Testis (tissue), 3 donors: ENCODE results near the gene USP19. TPM values are rescaled to one million over a fixed set of nuclear protein-coding genes. Genes with fewer than 3 reads are reported as not detected.

Experiments
- DNase-seq: peaks from one replicate; pipeline ENCODE4 v3.0.0-alpha.2; 2019
- H3K27ac ChIP-seq, 2 donors: fragments of 200-600 bp; sonication (generic); one replicate each; pipeline ENCODE4 v1.5.1; 2019
- H3K27me3 ChIP-seq: fragments of 200-600 bp; sonication (generic); one replicate; pipeline ENCODE4 v1.5.1; 2019
- H3K36me3 ChIP-seq: fragments of 200-600 bp; sonication (generic); one replicate; pipeline ENCODE4 v1.5.1; 2017; ENCODE audit warnings: low read depth; ENCODE audit errors: missing control alignments
- H3K4me1 ChIP-seq: fragments of 200-600 bp; sonication (generic); one replicate; pipeline ENCODE4 v1.5.1; 2019
- H3K4me3 ChIP-seq, 2 donors: fragments of 200-600 bp; sonication (generic); one replicate each; pipeline ENCODE4 v1.5.1; 2017 to 2019
- H3K9me3 ChIP-seq: fragments of 200-600 bp; sonication (generic); one replicate; pipeline ENCODE4 v1.5.1; 2017
- POLR2A ChIP-seq: fragments of 450-650 bp; IDR thresholded peaks from one replicate; pipeline ENCODE4 v1.6.1; 2017; ENCODE audit warnings: antibody characterized with exemption, mild to moderate bottlenecking, moderate library complexity
- WGBS, 2 donors: methylation state at CpG; one replicate each; pipeline ENCODE4 v1.1.5; 2018; 5-methylcytosine and 5-hydroxymethylcytosine counted together
- intact Hi-C: fragments of 100-400 bp; cut with DNase I; formaldehyde crosslinking; loops from one replicate; pipeline ENCODE4 v1.15.1; 2023; ENCODE audit warnings: low total_unique reads
- polyA plus RNA-seq: library from polyadenylated mRNA; stranded (reverse); fragments of 350-450 nt; fragmentation: Illumina TruSeq; extraction: RNeasy Lipid Tissue Mini Kit (QIAGEN cat#74804); gene quantifications from one replicate; pipeline ENCODE4 v1.2.3, GENCODE V29; 2014; ENCODE audit warnings: low read depth, low replicate concordance; ENCODE audit not compliant: insufficient read depth
- total RNA-seq, 2 donors: library from RNA; depleted of rRNA; stranded (reverse); fragments of >200 nt; gene quantifications; one replicate each; pipeline ENCODE4 v1.2.3, GENCODE V29; 2016
- TF ChIP-seq, protein P1 (sequence below), 3 experiments: fragments of 450-650 bp in 2 of 3; fragments of 200-600 bp in 1 of 3; sonication (generic) in 1 of 3; IDR thresholded peaks; one replicate each; pipeline ENCODE4 v1.5.1; 2016 to 2019; ENCODE audit warnings: antibody characterized with exemption in 3 of 3, mild to moderate bottlenecking in 2 of 3, moderate library complexity in 1 of 3

Gene USP19
- total and polyA plus RNA-seq, 3 donors from 2014 or later, result 77.2 to 102 (median 82.7) TPM

DNA sequence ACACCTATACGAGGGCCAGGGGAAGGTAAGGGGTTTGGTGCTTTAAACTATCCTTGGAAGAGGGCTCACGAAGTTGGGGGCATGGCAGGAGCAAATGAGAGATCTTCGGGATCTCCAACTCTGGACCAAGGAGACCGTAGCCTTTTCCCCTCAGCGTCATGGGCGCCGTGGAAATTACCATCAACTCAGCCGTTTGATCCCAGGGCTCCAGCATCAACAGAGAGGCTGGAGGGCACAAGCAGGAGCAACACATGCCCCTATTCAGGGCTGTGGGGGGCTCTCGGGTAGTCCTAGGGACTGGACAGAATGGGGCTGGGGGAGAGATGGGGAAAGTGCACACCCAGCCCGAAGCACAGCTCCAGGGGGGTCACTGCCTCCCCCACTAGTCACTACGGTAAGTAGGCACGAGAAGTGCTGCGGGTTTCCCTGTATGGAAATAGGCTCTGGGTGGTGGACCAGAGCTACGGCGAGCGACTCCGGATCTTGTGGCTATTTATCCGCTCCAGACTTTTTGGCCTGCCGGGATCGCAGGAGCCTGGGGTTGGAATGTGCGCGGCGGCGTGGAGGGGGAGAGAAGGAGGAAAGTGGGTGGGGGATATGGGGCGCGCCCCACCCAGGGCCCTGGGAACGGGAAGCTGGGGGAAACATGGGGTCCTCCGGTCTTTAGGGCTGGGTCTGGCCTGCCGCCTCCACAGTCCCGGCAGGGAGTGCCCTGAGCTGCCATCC is 12.8 kb upstream of the USP19 start:
- WGBS, 2 donors, result 3 to 4% methylated on average over 21 to 25 of the region's 30 CpGs
- Histone ChIP-seq H3K4me1 (peaks cover 30% of the 10 kb centered on the region), H3K27ac (peak overlapping the region; percentile 80), H3K9me3 (no peaks in the 10 kb centered on the region), H3K4me3 (peak overlapping the region; percentile 64 to 81), H3K27me3 (no peaks in the 10 kb centered on the region), H3K36me3 (no peaks in the 10 kb centered on the region)
- TF ChIP-seq, protein P1, sequence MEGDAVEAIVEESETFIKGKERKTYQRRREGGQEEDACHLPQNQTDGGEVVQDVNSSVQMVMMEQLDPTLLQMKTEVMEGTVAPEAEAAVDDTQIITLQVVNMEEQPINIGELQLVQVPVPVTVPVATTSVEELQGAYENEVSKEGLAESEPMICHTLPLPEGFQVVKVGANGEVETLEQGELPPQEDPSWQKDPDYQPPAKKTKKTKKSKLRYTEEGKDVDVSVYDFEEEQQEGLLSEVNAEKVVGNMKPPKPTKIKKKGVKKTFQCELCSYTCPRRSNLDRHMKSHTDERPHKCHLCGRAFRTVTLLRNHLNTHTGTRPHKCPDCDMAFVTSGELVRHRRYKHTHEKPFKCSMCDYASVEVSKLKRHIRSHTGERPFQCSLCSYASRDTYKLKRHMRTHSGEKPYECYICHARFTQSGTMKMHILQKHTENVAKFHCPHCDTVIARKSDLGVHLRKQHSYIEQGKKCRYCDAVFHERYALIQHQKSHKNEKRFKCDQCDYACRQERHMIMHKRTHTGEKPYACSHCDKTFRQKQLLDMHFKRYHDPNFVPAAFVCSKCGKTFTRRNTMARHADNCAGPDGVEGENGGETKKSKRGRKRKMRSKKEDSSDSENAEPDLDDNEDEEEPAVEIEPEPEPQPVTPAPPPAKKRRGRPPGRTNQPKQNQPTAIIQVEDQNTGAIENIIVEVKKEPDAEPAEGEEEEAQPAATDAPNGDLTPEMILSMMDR (IDR thresholded peaks at IDR 0.05), result no peak
- no peak for TF ChIP-seq POLR2A
- DNase-seq, result peak; percentile 93
- intact Hi-C loops, result no loop called here

DNA sequence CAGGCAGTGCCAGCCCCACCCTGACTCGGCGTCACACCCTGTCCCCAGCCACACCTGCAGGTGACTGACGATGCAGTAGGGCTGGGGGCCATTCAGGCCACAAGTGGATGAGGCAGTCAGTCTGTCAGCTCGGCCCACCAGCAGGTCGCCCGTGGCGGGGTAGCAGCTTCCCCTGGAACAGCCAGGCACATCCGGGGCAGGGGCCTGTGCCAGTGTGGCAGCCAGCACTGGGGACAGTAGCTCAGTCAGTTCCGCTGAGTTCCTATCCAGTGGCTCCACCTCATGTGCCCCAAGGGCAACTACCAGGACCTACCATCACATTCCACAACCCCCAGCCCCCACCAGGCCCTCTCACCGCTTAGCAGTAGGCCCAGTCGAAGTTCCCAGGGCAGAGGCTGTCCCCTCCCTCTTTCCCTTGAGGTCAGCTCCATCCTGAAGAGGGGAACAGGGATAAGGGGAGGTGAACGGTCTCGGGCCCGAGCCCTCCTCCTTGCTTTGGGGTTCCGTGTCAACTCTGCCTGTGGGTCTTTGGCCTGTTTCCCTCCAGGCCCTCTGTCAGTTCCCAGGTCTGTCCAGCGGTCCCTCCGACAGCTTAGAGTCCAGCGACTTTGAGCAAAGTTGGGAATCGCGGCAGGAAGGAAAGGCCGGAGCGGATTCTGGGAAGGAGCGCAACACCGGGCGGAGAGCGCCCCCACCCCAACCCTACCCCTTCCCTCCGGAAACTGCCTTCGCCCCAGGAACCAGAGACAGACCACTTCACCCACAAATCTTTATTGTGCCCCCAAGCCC is 12.0 kb upstream of the USP19 start, which contains the start of gene LAMB2:
TSS of gene LAMB2 (minus strand) at position 614 of the 789 bp plus-strand sequence. CDS start at position 431, 183 bp downstream.
- peak within 1 kb of the TSS; percentile 64 to 81 for H3K4me3 ChIP-seq
- intact Hi-C loops, result no loop called here
- WGBS, 2 donors, result 1 to 13% methylated on average over 23 to 28 of the region's 28 CpGs
- no peaks in the 10 kb centered on the region for H3K36me3 ChIP-seq
- DNase-seq, result peak; percentile 92
- H3K27me3 ChIP-seq, result no peaks in the 10 kb centered on the region
- H3K9me3 ChIP-seq, result no peaks in the 10 kb centered on the region
- H3K27ac ChIP-seq, result peak within 1 kb of the TSS; percentile 80
- peaks cover 30% of the 10 kb centered on the region for H3K4me1 ChIP-seq
- no peak for TF ChIP-seq POLR2A
- TF ChIP-seq, protein P1 (IDR thresholded peaks at IDR 0.05), result no peak

DNA sequence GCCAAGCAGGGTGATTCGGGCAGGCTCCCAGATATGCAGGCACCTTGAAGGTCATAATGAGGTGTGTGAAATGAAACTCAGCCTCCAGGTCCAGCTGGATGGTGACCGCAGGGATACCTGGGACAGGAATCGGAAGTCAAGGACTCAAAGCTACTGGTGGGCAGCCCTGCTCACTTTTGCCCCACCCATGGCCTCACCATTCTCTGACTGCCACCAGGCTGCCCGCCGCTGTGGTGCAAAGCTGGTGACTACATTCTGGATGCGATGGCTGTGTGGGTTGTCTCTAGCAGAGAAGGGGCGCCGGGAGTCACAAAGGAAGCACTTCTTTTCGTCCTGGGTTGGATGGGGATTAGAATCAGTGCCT is 11.4 kb upstream of the USP19 start:
- H3K4me1 ChIP-seq, result peaks cover 30% of the 10 kb centered on the region
- WGBS, 2 donors, result 28 to 46% methylated on average over 7 to 9 of the region's 9 CpGs

DNA sequence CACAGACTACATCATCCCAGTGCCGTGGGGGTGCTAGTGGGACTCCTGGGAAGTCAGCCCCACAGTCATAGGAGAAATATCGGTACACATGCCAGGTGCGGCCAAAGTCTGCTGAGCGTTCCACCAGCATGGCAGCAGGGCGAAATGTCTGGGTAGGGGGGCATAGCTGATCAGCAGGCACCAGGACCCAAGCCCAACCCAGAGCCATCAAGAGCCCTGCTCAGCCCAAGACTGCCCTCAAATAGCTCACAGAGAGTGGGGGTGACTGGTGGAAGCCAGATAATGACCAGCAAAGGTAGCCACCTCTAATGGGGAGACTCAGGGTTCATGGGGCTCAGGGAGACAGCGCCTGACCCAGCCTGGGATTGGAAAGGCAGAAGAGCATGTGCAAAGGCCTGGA is 11.0 kb upstream of the USP19 start:
- TF ChIP-seq POLR2A, result no peak
- TF ChIP-seq, protein P1 (IDR thresholded peaks at IDR 0.05), result no peak
- Histone ChIP-seq H3K36me3 (no peaks in the 10 kb centered on the region), H3K27ac (no peak overlapping the region), H3K4me3 (peak overlapping the region in 1 of 2 donors; percentile 81), H3K9me3 (no peaks in the 10 kb centered on the region), H3K27me3 (no peaks in the 10 kb centered on the region), H3K4me1 (peaks cover 30% of the 10 kb centered on the region)
- DNase-seq, result no peak
- WGBS, 2 donors, result 94 to 100% methylated on average over 3 to 6 of the region's 6 CpGs
- intact Hi-C loops, result no loop called here

More for the DNA sequence above, 11.4 kb upstream of the USP19 start:
- Histone ChIP-seq H3K27ac (peak overlapping the region; percentile 80), H3K4me3 (peak overlapping the region; percentile 64 to 81), H3K36me3 (no peaks in the 10 kb centered on the region), H3K9me3 (no peaks in the 10 kb centered on the region), H3K27me3 (no peaks in the 10 kb centered on the region)
- intact Hi-C loops, result no loop called here
- TF ChIP-seq, protein P1 (IDR thresholded peaks at IDR 0.05), result no peak
- no peak for DNase-seq
